Endodermal cell (in vitro differentiated cells): ENCODE measurements around the gene FAT1. TPM values are rescaled to one million over a fixed set of nuclear protein-coding genes. Genes with fewer than 3 reads are reported as not detected.

Experiments
- DNase-seq: peaks from one replicate; pipeline ENCODE4 v3.0.0-alpha.2; 2017
- H3K27ac ChIP-seq: 2 replicates; pipeline ENCODE4 v1.5.1; 2013; ENCODE audit warnings: mild to moderate bottlenecking, low read depth, low read length, moderate library complexity
- H3K27me3 ChIP-seq: 2 replicates; pipeline ENCODE4 v1.6.1; 2013; ENCODE audit warnings: mild to moderate bottlenecking, low read length, moderate library complexity; ENCODE audit not compliant: insufficient read depth, control insufficient read depth, poor library complexity, severe bottlenecking
- H3K36me3 ChIP-seq: 2 replicates; pipeline ENCODE4 v1.7.0; 2013; ENCODE audit warnings: mild to moderate bottlenecking, low read length, moderate library complexity; ENCODE audit not compliant: control insufficient read depth, insufficient read depth
- H3K4me1 ChIP-seq: one replicate; pipeline ENCODE4 v1.7.0; 2013; ENCODE audit warnings: low read length; ENCODE audit not compliant: control insufficient read depth, insufficient read depth
- H3K4me3 ChIP-seq: 2 replicates; pipeline ENCODE4 v1.5.1; 2013; ENCODE audit warnings: mild to moderate bottlenecking, low read length, moderate library complexity
- H3K9ac ChIP-seq: 2 replicates; pipeline ENCODE4 v1.6.1; 2013; ENCODE audit warnings: mild to moderate bottlenecking, low read length, moderate library complexity; ENCODE audit not compliant: poor library complexity, severe bottlenecking; ENCODE audit errors: extremely low read depth
- H3K9me3 ChIP-seq: 2 replicates; pipeline ENCODE4 v1.6.1; 2013; ENCODE audit warnings: mild to moderate bottlenecking, low read length, moderate library complexity; ENCODE audit not compliant: control insufficient read depth
- H3K27ac Mint-ChIP-seq: 2 replicates; pipeline ENCODE4 v1.8.0; 2020; ENCODE audit warnings: mixed read lengths
- H3K27me3 Mint-ChIP-seq: 2 replicates; pipeline ENCODE4 v1.8.0; 2021; ENCODE audit warnings: mild to moderate bottlenecking, mixed read lengths; ENCODE audit not compliant: insufficient read depth
- H3K36me3 Mint-ChIP-seq: 2 replicates; pipeline ENCODE4 v1.8.0; 2020; ENCODE audit warnings: low read depth, mixed read lengths
- H3K4me1 Mint-ChIP-seq: 2 replicates; pipeline ENCODE4 v1.8.0; 2020; ENCODE audit warnings: mixed read lengths
- H3K4me3 Mint-ChIP-seq: 2 replicates; pipeline ENCODE4 v1.8.0; 2020; ENCODE audit warnings: mild to moderate bottlenecking, moderate library complexity, mixed read lengths
- H3K9me3 Mint-ChIP-seq: 2 replicates; pipeline ENCODE4 v1.8.0; 2020; ENCODE audit warnings: mild to moderate bottlenecking, mixed read lengths
- CTCF ChIP-seq: fragments of 200-600 bp; sonication (generic); conservative IDR thresholded peaks from 2 replicates; pipeline ENCODE4 v1.5.0; 2021; ENCODE audit warnings: antibody characterized with exemption, mild to moderate bottlenecking
- WGBS, 2 experiments: methylation state at CpG; one replicate each; pipeline versions ENCODE4 v1.1.5 to v1.1.7; 2013; ENCODE audit warnings: missing lambda C conversion rate in 2 of 2, mixed read lengths in 1 of 2; ENCODE audit not compliant: insufficient coverage in 1 of 2, insufficient read length in 1 of 2; 5-methylcytosine and 5-hydroxymethylcytosine counted together
- total RNA-seq, 2 donors: library from RNA; stranded (reverse); fragmentation: NEBNext Ultra II Directional in 1 of 2; extraction: Animal tissue kit (Norgen Biotek cat#: 25700) in 1 of 2; gene quantifications; 2 replicates in 1 of 2; 3 replicates in 1 of 2; pipeline ENCODE4 v1.2.1, GENCODE V29; 2021

Gene FAT1
- total RNA-seq, 2 donors from 2014 or later, result 66.6 to 77.8 TPM

- Histone ChIP-seq H3K36me3 (no peaks in the 10 kb centered on the region), H3K9me3 (no peaks in the 10 kb centered on the region), H3K4me1 (peaks cover 16% of the 10 kb centered on the region), H3K27ac (no peak overlapping the region), H3K9ac (no peak overlapping the region), H3K4me3 (no peak overlapping the region), H3K27me3 (no peaks in the 10 kb centered on the region)
- Mint-ChIP-seq H3K27ac (no peak overlapping the region), H3K27me3 (no peaks in the 10 kb centered on the region), H3K36me3 (peaks cover 4% of the 10 kb centered on the region), H3K9me3 (peaks cover 2% of the 10 kb centered on the region), H3K4me3 (no peak overlapping the region), H3K4me1 (peaks cover 32% of the 10 kb centered on the region)
- TF ChIP-seq CTCF, result no peak
- DNase-seq, result no peak
- 95 to 98% methylated on average over 5 to 6 of the region's 6 CpGs for WGBS, 2 experiments
These were observed 43.0 kb downstream of the FAT1 start for GRCh38 chr4:186680641-186681040.

- no peak for TF ChIP-seq CTCF
- no peak overlapping the region for H3K27ac Mint-ChIP-seq
- no peaks in the 10 kb centered on the region for H3K36me3 ChIP-seq
- peak overlapping the region; percentile 28 for H3K27ac ChIP-seq
- H3K4me1 ChIP-seq, result peaks cover 5% of the 10 kb centered on the region
- H3K4me3 Mint-ChIP-seq, result no peak overlapping the region
- no peak overlapping the region for H3K9ac ChIP-seq
- H3K27me3 ChIP-seq, result no peaks in the 10 kb centered on the region
- no peak for DNase-seq
- peaks cover 2% of the 10 kb centered on the region for H3K9me3 Mint-ChIP-seq
- H3K27me3 Mint-ChIP-seq, result no peaks in the 10 kb centered on the region
- WGBS, 2 experiments, result 40 to 75% methylated on average over 1 of the region's 1 CpG
- H3K9me3 ChIP-seq, result no peaks in the 10 kb centered on the region
- H3K4me1 Mint-ChIP-seq, result peaks cover 16% of the 10 kb centered on the region
- peaks cover 4% of the 10 kb centered on the region for H3K36me3 Mint-ChIP-seq
- no peak overlapping the region for H3K4me3 ChIP-seq
These were observed 47.0 kb downstream of the FAT1 start for GRCh38 chr4:186676531-186677161.

DNA sequence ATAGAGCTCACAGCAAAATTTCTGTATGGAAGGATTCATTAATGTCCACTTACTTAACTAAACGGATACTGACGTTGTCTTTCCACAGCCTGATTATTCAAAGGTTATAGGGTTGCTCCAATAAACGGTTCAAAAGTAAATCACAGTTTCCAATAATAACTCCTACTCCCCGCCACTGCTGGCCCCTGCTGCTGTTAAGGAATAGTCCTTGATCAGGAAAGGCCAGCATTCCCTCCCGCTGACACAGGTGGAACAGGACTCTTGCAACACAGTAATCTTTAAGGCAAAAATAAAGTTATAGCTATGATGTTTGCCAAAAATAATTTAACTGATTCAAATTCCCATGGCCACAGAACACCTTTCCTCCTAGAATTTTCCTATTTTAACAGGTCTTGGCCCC is 53.9 kb downstream of the FAT1 start:
- no peak overlapping the region for H3K27ac ChIP-seq
- Mint-ChIP-seq H3K4me3 (no peak overlapping the region), H3K27me3 (no peaks in the 10 kb centered on the region), H3K36me3 (peaks cover 4% of the 10 kb centered on the region), H3K27ac (no peak overlapping the region), H3K9me3 (no peaks in the 10 kb centered on the region), H3K4me1 (peaks cover 29% of the 10 kb centered on the region)
- no peaks in the 10 kb centered on the region for H3K36me3 ChIP-seq
- 39 to 50% methylated on average over 3 to 5 of the region's 5 CpGs for WGBS, 2 experiments
- no peak overlapping the region for H3K4me3 ChIP-seq
- H3K9ac ChIP-seq, result no peak overlapping the region
- TF ChIP-seq CTCF, result no peak
- DNase-seq, result no peak
- H3K4me1 ChIP-seq, result peaks cover 3% of the 10 kb centered on the region
- no peaks in the 10 kb centered on the region for H3K9me3 ChIP-seq
- H3K27me3 ChIP-seq, result no peaks in the 10 kb centered on the region
